ENCODE results near the gene ZNF91.
"Not testable (repeated sequence)": the region's sequence is repeated elsewhere in the genome, so short reads cannot be mapped to it uniquely, and the experiment has no call there.

ZNF91 gene

DNA sequence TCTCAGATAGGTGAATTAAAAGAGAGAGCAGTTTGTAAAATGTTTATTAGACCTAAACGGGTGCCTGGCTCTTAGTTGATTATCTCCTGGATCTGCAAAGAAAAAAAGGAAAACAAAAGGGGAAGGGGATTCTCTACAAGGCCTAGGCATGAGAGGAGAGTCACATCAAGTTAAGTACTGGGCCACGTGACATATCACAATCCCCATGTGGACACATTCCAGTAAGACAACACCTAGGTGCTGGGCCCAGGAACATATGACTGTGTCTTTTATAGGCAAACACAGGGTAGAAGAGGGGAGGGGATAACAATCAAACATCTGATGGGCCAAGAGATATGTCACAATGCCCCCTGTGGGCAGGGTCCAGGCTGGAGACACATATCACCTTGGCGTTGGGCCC, 4.2 kb upstream of the ZNF91 start:
- in situ Hi-C loops (cut with HindIII; ENCODE audit: low sequenced_read_pairs) = loop anchor here (10.0 kb wide), 1 partner anchor 265 kb away; no protein-coding TSS in a partner anchor

DNA sequence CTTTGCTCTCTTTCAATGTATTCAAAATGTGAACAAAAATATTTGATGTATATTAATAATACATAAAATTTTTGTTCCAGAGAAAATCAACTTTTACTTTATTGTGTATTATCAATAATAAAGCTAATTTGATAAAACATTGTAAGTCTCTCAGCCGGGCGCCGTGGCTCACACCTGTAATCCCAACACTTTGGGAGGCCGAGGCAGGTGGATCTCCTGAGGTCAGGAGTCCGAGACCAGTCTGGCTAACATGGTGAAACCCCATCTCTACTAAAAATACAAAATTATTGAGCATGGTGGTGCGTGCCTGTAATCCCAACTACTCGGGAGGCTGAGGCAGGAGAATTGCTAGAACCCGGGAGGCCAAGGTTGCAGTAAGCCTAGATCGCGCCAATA, 449 bp upstream of the ZNF91 start:
- in situ Hi-C loops (cut with HindIII; ENCODE audit: low sequenced_read_pairs) = loop anchor here (10.0 kb wide), 1 partner anchor 269 kb away; no protein-coding TSS in a partner anchor

DNA sequence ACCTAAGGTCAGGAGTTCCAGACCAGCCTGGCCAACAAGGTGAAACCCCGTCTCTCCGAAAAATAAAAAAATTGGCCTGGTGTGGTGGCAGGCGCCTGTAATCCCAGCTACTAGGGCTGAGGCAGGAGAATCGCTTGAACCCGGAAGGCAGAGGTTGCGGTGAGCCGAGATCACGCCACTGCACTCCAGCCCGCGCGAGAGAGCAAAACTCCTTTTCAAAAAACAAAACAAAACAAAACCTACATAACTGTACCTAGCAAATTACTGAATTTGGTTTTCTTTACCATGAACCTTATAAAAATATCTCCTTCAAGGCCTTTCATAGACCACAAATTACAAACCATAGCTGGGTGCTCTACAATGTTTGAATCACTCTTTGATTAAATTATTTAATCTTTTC, 760 bp downstream of the ZNF91 start:
- in situ Hi-C loops (cut with HindIII; ENCODE audit: low sequenced_read_pairs) = loop anchor here (10.0 kb wide), 1 partner anchor 270 kb away; no protein-coding TSS in a partner anchor

DNA sequence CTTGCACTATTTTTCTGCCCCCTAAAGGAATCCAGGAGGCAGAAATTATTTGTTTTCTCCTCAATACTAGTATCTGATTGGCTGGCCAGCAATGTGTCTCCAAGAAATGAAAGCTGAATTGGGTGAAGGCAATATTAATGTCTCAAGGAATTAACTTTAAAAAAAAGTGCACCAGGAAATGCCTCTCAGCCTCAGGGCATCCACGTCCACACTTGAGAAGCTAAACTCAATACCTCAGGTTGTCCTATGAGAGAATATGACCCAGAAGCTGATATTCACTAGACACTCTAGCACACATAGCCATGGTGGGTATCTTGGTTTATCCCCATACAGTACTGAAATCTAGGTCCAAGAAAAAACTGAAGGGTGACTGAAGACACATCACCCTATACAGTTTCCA, 2.1 kb downstream of the ZNF91 start:
- in situ Hi-C loops (cut with HindIII; ENCODE audit: low sequenced_read_pairs) = loop anchor here (10.0 kb wide), 1 partner anchor 272 kb away; no protein-coding TSS in a partner anchor

DNA sequence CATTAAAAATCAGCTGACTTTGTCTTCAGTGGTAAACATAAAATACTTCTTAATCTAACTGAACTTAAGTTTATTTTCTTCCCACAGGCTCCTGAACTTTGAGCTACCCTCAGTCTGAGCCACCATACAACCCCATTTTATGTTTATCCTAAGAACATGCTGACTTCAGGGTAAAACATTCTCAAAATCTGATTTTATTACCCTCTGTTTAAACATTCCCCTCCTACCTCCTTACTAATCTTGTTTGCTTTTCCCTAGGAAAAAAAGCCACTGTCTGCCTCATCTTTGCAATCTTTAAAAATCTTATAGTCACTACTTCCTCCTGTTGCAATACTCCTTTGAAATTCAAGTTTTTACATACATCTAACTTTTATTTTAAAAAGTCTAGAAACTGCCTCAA, 4.0 kb downstream of the ZNF91 start:
- in situ Hi-C loops (cut with HindIII; ENCODE audit: low sequenced_read_pairs) = loop anchor here (10.0 kb wide), 1 partner anchor 274 kb away; no protein-coding TSS in a partner anchor

DNA sequence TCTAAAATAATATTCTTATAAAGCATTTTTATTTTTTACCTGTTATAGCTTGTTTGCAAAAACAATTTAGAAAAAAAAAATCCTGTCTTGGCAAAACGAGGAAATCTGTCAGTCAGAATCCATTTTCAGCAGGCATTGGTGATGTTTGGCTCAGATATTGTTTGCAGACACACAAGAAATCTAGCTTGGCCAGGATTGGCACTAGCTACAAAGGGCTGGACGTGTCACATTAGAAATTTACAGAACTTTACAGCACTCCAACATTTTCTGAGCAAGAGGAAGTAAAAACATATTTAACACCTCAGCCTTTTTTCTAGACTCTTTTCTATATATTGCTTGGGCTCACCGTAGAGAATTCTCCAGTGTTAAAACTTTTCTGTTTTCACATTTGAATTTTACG, 9.9 kb downstream of the ZNF91 start:
- in situ Hi-C loops (cut with HindIII; ENCODE audit: low sequenced_read_pairs) = no loop called here

DNA sequence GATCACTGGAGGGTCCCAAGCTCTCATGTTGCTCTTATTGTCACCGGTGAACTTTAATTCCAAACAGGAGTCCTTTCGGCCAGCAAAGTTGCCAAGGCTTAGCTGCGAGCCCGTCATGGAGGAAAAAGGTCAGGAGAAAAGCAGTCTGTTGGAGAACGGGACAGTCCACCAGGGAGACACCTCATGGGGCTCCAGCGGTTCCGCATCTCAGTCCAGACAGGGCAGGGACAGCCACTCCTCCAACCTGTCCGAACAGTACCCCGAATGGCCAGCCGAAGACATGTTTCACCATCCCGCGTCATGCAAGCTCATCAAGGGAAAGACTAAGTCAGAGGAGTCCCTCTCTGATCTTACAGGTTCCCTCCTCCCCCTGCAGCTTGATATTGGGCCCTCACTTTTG, 10.4 kb downstream of the ZNF91 start:
- in situ Hi-C loops (cut with HindIII; ENCODE audit: low sequenced_read_pairs) = no loop called here

DNA sequence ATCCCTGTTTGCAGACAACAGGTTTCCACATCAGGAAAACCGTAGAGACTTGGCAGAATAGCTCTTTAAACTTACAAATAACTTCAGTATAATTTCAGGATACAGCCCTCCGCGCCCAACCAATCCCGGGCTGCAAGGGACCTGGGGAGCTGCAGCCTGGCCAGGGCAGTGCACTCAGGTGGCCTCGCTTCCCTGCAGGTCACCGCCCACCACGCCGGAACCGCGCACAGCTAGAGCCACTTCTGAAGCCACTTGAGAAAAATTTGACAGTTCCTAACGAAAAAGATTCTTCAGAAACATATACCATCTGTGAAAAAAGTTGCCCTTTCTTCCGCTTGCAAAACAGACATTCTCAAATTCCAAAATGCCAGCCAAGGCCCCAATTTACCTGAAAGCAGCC, 11.1 kb downstream of the ZNF91 start:
- in situ Hi-C loops (cut with HindIII; ENCODE audit: low sequenced_read_pairs) = no loop called here

DNA sequence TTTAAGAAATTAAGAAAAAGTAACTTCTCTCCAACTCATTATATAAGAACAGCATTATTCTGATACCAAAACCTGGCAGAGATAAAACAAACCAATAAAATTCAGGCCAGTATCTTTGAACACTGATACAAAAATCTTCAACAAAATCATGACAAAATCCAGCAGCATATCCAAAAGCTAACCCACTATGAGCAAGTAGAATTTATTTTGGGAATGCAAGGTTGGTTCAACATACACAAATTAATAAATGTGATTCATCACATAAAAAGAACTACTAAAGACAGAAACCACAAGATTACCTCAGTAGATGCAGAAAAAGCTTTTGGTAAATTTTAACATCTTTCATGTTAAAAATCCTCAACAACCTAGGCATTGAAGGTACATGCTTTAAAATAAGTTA, 12.3 kb downstream of the ZNF91 start:
- in situ Hi-C loops (cut with HindIII; ENCODE audit: low sequenced_read_pairs) = no loop called here

DNA sequence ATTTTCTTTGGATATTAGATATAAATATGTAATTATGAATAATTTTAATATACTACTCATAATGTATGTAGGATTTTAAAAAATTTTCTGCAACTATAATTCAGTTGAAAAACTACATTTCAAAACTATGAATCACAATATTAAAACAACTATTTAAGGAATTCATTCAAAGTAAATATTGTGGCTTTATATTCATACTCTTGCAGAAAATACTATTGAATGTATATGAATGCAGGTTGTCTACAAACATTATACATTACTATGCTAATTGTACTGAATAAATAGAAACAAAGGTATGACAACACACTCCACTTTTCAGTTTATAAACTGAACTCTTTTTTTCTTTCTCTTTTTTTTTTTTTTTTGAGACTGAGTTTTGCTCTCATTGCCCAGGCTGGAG, 14.2 kb downstream of the ZNF91 start:
- in situ Hi-C loops (cut with HindIII; ENCODE audit: low sequenced_read_pairs) = no loop called here

DNA sequence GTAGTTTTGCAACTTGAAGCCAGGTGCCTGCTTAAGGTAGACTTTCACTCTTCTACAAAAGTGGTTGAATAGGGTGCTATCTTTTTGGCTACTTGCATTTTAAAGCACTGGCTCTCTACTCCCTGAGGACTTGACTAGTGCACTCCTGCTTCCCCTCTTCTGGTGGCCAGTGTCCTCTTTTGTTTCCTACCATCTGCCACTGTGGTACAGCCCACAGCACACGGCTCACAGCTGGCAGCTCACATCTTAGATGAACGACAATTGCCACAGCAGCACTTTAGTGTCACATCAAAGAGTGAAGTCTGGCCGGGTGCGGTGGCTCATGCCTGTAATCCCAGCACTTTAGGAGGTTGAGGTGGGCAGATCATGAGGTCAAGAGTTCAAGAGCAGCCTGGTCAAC, 15.6 kb downstream of the ZNF91 start:
- in situ Hi-C loops (cut with HindIII; ENCODE audit: low sequenced_read_pairs) = not testable (repeated sequence)

DNA sequence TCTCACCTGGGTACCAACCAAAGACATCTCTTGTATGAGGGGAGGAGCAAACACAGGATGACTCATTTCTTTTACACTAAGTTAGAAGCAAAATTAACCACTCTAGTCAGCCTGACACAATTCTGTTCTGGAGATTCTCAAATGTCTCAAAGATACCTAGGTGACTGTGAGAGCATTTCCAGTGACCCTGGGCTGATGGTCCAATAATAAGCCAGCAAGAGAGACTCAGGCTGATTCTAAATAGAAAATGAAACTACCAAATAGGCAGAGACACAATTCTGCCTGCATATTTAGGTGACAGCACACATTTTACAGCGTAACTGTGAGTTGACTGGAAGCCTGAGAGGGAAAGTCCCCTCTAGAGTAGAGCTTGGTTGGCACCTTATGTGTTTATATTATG, 16.3 kb downstream of the ZNF91 start:
- in situ Hi-C loops (cut with HindIII; ENCODE audit: low sequenced_read_pairs) = no loop called here

DNA sequence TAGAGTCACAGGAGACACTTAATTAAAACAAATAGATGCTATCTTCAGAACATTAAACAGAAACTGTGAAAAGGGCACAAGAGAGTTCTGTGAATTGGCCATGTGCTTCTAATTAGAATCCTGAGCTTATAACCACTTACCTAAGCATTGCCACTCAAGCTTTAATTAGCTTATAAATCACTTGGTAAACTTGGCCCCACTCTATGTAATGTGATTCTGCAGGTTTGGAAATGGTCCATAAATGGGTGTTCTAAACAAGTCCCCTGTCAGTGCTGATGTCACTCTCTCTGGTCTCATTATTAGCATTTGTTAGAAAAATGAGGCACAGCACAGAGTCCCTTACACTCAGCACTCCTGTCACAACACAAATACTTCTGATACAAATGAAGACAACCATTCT, 18.0 kb downstream of the ZNF91 start:
- in situ Hi-C loops (cut with HindIII; ENCODE audit: low sequenced_read_pairs) = no loop called here

DNA sequence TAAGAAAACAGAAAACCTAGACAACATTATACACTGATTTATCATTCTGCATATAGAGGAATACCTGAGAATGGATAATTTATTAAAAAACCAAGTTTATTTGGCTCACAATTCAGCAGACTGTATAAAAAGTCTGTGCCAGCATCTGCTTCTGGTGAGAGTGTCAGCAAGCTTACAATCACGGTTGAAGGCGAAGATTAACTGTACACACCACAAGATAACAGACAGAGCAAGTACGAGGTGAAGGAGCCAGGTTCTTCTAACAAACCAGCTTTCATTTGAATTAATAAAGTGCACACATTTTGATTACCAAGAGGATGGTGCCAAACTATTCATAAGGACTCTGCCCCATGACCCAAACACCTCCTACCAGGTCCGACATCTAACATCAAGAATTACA, 28.8 kb downstream of the ZNF91 start:
- in situ Hi-C loops (cut with HindIII; ENCODE audit: low sequenced_read_pairs) = no loop called here

DNA sequence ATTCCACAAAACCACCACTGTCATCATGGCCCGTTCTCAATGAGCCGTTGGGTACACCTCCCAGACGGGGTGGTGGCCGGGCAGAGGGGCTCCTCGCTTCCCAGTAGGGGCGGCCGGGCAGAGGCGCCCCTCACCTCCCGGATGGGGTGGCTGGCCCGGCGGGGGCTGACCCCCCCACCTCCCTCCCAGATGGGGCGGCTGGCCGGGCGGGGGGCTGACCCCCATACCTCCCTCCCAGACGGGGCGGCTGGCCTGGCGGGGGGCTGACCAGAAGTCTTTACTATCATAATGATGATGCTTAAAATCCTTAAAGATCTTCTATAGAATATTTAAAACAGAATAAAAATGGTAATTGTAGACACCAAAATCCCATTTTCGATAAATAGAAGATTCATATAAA, 29.2 kb downstream of the ZNF91 start:
- in situ Hi-C loops (cut with HindIII; ENCODE audit: low sequenced_read_pairs) = not testable (repeated sequence)

DNA sequence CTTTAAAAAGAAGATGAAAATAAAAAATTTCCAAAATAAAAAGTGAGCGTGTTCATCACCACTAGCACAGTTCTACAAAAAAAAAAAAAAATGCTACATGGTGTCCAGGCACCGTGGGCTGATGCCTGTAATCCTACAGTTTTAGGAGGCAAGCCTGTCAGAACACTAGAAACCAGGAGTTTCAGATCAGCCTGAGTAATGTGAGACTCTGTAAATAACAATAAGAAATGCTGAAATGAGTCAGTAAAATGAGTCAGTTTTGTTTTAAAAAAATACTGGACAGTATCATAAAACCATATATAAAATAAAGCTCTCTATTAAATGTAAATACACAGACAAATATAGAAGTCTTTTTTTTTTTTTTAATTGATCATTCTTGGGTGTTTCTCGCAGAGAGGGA, 30.0 kb downstream of the ZNF91 start:
- in situ Hi-C loops (cut with HindIII; ENCODE audit: low sequenced_read_pairs) = no loop called here

DNA sequence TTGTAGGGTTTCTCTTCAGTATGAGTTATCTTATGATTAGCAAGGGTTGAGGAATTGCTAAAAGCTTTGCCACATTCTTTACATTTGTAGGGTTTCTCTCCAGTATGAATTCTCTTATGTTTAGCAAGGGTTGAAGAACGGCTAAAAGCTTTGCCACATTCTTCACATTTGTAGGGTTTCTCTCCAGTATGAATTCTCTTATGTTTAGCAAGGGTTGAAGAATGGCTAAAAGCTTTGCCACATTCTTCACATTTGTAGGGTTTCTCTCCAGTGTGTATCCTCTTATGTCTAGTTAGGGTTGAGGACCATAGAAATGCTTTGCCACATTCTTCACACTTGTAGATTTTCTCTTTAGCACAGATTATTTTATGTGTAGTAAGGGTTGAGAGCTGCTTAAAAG, 33.4 kb downstream of the ZNF91 start:
- in situ Hi-C loops (cut with HindIII; ENCODE audit: low sequenced_read_pairs) = not testable (repeated sequence)

DNA sequence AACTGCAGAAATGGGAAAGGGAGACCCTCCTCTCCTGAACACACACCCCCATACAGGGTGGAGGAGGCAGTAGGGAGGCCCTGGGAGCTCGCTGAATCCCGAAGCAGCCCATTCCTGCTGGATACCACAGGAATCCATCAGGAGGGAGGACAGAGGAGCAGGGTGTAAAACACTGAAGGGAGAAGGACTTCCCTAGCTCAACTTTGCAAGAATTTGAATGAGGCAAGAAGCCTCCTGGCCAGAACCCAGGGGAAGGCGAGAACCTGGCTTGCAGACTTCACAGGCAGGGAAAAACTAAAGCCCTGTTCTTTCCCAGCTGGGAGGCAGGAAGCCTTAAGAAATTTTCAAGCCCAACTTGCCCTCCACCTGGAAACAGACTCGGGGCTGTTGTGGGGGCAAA, 43.5 kb downstream of the ZNF91 start:
- in situ Hi-C loops (cut with HindIII; ENCODE audit: low sequenced_read_pairs) = no loop called here

DNA sequence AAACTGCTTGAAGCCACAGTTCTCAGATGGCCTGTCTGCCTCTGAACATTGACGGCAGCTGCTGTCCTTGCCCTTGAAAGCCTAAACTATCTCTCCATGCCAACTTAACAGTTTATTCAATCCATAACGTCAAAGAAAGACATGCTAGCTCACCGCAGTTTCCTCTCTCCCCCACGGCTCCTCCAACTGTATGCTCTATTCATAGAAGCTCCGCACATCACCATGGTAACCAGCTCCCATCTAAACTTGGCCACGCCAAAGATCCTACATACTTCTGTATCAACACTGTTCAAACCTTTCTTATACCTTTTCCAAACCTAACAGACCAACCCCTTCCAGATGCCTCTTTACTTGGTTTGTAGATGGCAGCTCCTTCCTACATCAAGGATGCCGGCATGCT, 48.6 kb downstream of the ZNF91 start:
- in situ Hi-C loops (cut with HindIII; ENCODE audit: low sequenced_read_pairs) = no loop called here

DNA sequence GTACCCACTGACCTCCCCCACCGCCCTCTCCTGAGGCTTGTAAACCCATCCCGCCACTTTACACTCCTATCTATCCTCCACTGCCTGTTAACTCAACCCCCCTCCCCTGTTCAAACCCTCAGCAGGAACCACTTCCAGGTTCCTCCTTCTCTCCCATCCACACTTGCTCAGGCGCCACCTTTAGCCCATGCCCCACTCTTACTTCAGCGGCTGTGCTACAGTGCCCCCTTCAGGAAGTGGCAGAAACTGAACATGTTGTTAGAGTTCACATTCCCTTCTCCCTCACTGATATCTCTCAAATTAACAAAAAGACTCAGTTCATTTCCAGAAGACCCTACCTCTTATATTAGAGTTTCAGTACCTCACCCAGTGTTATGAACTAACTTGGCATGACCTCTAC, 49.4 kb downstream of the ZNF91 start:
- in situ Hi-C loops (cut with HindIII; ENCODE audit: low sequenced_read_pairs) = no loop called here

DNA sequence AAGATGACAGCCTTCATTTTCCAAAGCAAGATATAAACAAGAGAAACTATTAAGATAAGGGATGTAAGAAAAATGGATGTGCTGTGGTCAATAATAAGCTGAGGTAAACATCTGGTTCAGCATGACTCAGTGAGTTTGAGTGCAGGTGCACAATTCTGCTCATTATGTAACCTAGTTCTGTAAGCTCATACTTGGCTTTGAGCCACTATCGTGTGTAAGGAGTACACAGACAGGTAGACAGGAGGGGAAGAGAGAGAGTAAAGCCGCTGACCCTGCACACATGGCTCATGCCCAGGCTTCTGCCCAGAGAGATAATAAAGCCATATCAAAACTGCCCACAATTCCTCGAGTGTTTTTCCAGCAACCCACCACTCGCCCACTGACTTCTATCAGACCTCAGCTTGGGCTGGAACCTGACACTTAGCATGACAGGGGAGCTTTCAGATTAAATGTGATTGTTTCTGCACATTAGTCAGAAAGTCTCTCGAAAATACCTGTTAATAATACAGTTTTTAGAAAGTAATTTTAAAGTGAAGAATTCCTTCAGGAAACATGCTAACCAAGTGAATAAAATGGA, 51.7 kb downstream of the ZNF91 start:
- in situ Hi-C loops (cut with HindIII; ENCODE audit: low sequenced_read_pairs) = no loop called here

DNA sequence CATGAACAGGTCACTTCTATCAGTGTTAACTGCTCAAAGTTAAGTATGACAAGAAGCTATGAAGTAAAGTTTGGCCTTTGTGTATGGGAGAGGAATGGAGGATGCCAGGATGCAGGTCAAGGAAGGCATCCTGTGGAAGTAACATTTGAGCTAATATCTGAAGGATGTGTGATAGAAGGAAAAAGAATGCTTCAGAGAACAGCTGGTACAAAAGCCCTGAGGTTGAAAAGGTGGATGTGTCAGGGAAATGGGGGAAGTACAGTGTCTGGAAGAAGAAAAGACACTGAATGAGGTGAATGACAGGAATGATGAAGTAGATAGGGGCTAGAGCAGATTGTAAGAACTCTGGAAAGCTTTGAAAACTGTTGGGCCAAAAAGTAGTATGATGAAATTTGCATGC, 67.1 kb downstream of the ZNF91 start:
- in situ Hi-C loops (cut with HindIII; ENCODE audit: low sequenced_read_pairs) = no loop called here

DNA sequence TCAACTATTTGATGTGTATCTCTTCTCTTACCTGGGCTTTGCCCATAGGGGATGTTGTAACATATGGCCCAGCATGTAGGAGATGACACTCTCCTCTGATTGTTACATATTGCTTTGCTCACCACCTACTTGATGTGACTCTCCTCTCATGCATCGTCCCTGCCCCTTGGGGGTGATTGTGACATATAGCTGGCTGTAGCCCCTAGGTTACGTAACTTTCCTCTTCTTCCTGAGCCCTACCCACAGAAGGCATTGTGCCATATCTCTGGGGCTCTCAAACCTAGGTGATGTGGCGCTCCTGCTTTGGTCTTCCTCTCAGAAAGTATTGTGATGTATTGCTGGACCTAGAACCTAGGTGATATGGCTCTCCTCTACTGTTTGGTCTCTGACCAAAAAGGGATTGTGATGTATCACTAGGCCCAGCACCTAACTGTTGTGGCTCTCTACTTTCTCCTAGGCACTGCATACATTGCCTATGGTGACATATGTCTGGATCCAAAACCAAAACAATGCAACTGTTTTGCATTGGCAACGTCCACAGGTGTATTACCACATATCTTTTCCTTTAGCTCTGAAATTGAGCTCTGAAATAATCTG, 73.2 kb downstream of the ZNF91 start:
- in situ Hi-C loops (cut with HindIII; ENCODE audit: low sequenced_read_pairs) = no loop called here

Data from endothelial cell of hepatic sinusoid (primary cell).